Upper lobe of left lung (tissue), 4 donors: Measurements from ENCODE around the gene DIPK1A.

Experiments used
- CTCF ChIP-seq, 6 experiments: fragments of 450-650 bp in 4 of 6; fragments of 200-600 bp in 2 of 6; sonication (generic) in 2 of 6; IDR thresholded peaks; one replicate each; pipeline ENCODE4 v1.5.1; 2016 to 2019; ENCODE audit warnings: antibody characterized with exemption in 6 of 6
- EP300 ChIP-seq, 4 donors: sonication (generic); formaldehyde crosslinking; IDR thresholded peaks; one replicate each; pipeline ENCODE4 v1.5.1; 2017; ENCODE audit warnings: antibody characterized with exemption in 4 of 4, control low read depth in 2 of 4
- POLR2A ChIP-seq, 4 donors: fragments of 450-650 bp; IDR thresholded peaks; one replicate each; pipeline ENCODE4 v1.5.1; 2016 to 2017; ENCODE audit warnings: antibody characterized with exemption in 4 of 4, mild to moderate bottlenecking in 2 of 4
- POLR2AphosphoS5 ChIP-seq, 2 donors: sonication (generic); formaldehyde crosslinking; IDR thresholded peaks; one replicate each; pipeline ENCODE4 v1.5.1; 2017; ENCODE audit warnings: antibody characterized with exemption in 2 of 2

GRCh38 chr1:92864131-92864530 is 97.1 kb downstream of the DIPK1A start:
- TF ChIP-seq POLR2A (IDR thresholded peaks at IDR 0.05) (no peak), CTCF (IDR thresholded peaks at IDR 0.05) (no peak), EP300 (IDR thresholded peaks at IDR 0.05) (no peak), POLR2AphosphoS5 (IDR thresholded peaks at IDR 0.05) (no peak)
